A673 (cell line): ENCODE measurements around the gene NADK2. TPM values are rescaled to one million over a fixed set of nuclear protein-coding genes. Genes with fewer than 3 reads are reported as not detected.

Source experiments
- BruUV-seq: library from RNA; stranded (reverse); fragments of 400-500 nt; replicated peaks from 2 replicates; lab custom pipeline; 2021; lab: Mats Ljungman, UMichigan
- CTCF ChIA-PET: fragments of 300-600 bp; sonication (Branson Sonifier 250); formaldehyde crosslinking; loops from one replicate; lab custom pipeline; 2022; ENCODE audit warnings: antibody characterized with exemption; lab: Charles Lee
- POLR2A ChIA-PET: fragments of 300-600 bp; sonication (Branson Sonifier 250); formaldehyde crosslinking; loops from one replicate; lab custom pipeline; 2022; ENCODE audit warnings: antibody characterized with exemption; ENCODE audit not compliant: low non-redundant PET; lab: Charles Lee
- DNase-seq: peaks from one replicate; pipeline ENCODE4 v3.0.0-alpha.2; 2015; ENCODE audit warnings: low spot score
- H3K27ac ChIP-seq: fragments of 200-600 bp; sonication (generic); 2 replicates; pipeline ENCODE4 v1.5.1; 2016; ENCODE audit warnings: mixed run types, low read depth, mild to moderate bottlenecking, mixed read lengths, antibody characterized with exemption, low read length; ENCODE audit not compliant: poor library complexity, severe bottlenecking
- H3K27me3 ChIP-seq: fragments of 200-600 bp; sonication (generic); replicated peaks from 2 replicates; pipeline ENCODE4 v1.6.1; 2017; ENCODE audit warnings: mixed run types, low read depth, mild to moderate bottlenecking, mixed read lengths, antibody characterized with exemption, low read length; ENCODE audit not compliant: insufficient read depth, poor library complexity
- H3K36me3 ChIP-seq: fragments of 200-600 bp; sonication (generic); 2 replicates; pipeline ENCODE4 v1.6.1; 2016; ENCODE audit warnings: mixed run types, mild to moderate bottlenecking, mixed read lengths, antibody characterized with exemption, low read length; ENCODE audit not compliant: insufficient read depth, poor library complexity, severe bottlenecking
- H3K4me1 ChIP-seq: fragments of 200-600 bp; sonication (generic); 2 replicates; pipeline ENCODE4 v1.6.1; 2017; ENCODE audit warnings: mixed run types, mild to moderate bottlenecking, mixed read lengths, antibody characterized with exemption, low read length; ENCODE audit not compliant: insufficient read depth, poor library complexity, severe bottlenecking
- H3K4me3 ChIP-seq: fragments of 200-600 bp; sonication (generic); 2 replicates; pipeline ENCODE4 v1.5.1; 2016; ENCODE audit warnings: low read depth, mixed run types, mild to moderate bottlenecking, mixed read lengths, low read length; ENCODE audit not compliant: poor library complexity, severe bottlenecking
- H3K9me3 ChIP-seq: fragments of 200-600 bp; sonication (generic); 2 replicates; pipeline ENCODE4 v1.6.1; 2016; ENCODE audit warnings: mixed run types, low read depth, mild to moderate bottlenecking, mixed read lengths, antibody characterized with exemption, low read length; ENCODE audit not compliant: poor library complexity, severe bottlenecking
- CTCF ChIP-seq: fragments of 300-800, 200-600 bp; sonication (generic); conservative IDR thresholded peaks from 2 replicates; pipeline ENCODE4 v1.5.1; 2017; ENCODE audit warnings: low read depth, mild to moderate bottlenecking, antibody characterized with exemption, low read length, moderate library complexity, mixed read lengths
- EZH2 ChIP-seq: fragments of 200-600 bp; sonication (generic); IDR thresholded peaks from 2 replicates; pipeline ENCODE4 v1.6.1; 2017; ENCODE audit warnings: borderline replicate concordance, low read depth, mild to moderate bottlenecking, mixed read lengths, antibody characterized with exemption, low read length; ENCODE audit not compliant: poor library complexity, severe bottlenecking
- intact Hi-C: fragments of 100-400 bp; cut with micrococcal nuclease; formaldehyde crosslinking; loops from one replicate; pipeline ENCODE4 v1.10.0; 2022; ENCODE audit not compliant: unreplicated experiment
- total RNA-seq: library from RNA; stranded (reverse); gene quantifications from 2 replicates; pipeline ENCODE4 v1.2.3, GENCODE V29; 2021

NADK2 gene
- total RNA-seq, 1 experiment from 2014 or later = 31.6 TPM

DNA sequence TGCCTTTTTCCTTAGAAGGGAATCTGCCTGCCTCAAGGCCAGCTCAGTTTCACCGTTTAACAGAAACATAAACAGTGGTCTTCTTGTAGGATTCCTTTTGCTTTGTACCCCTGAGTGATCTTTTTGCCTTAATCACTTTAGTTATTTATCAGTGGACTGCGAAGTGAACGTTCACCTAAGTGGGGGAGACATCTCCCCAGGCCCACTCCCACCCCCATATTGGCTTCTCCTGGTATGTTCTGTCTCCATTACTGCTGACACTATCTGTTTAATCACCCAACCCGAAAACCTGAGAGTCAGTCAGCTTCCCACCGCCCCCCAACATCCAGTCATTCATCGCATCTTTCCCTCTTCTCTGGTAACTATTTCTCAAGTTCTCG, 88.4 kb downstream of the NADK2 start:
- H3K36me3 ChIP-seq = peaks cover 41% of the 10 kb centered on the region
- BruUV-seq = no TSS peak
- ChIA-PET CTCF (interaction anchor here (1.5 kb wide), 1 partner anchor 74 kb away, joined by 4 read pairs; no protein-coding TSS in a partner anchor), POLR2A (no interaction called here)
- H3K9me3 ChIP-seq = no peaks in the 10 kb centered on the region
- H3K27me3 ChIP-seq = no peaks in the 10 kb centered on the region
- H3K27ac ChIP-seq = peak overlapping the region; percentile 81
- H3K4me3 ChIP-seq = peak overlapping the region; percentile 91
- intact Hi-C loops = loop anchor here (10.0 kb wide), 1 partner anchor 722 kb away; the partner anchor contains the start of gene NIPBL
- no peak for TF ChIP-seq EZH2
- no peak for TF ChIP-seq CTCF
- H3K4me1 ChIP-seq = peaks cover 44% of the 10 kb centered on the region
- no peak for DNase-seq

DNA sequence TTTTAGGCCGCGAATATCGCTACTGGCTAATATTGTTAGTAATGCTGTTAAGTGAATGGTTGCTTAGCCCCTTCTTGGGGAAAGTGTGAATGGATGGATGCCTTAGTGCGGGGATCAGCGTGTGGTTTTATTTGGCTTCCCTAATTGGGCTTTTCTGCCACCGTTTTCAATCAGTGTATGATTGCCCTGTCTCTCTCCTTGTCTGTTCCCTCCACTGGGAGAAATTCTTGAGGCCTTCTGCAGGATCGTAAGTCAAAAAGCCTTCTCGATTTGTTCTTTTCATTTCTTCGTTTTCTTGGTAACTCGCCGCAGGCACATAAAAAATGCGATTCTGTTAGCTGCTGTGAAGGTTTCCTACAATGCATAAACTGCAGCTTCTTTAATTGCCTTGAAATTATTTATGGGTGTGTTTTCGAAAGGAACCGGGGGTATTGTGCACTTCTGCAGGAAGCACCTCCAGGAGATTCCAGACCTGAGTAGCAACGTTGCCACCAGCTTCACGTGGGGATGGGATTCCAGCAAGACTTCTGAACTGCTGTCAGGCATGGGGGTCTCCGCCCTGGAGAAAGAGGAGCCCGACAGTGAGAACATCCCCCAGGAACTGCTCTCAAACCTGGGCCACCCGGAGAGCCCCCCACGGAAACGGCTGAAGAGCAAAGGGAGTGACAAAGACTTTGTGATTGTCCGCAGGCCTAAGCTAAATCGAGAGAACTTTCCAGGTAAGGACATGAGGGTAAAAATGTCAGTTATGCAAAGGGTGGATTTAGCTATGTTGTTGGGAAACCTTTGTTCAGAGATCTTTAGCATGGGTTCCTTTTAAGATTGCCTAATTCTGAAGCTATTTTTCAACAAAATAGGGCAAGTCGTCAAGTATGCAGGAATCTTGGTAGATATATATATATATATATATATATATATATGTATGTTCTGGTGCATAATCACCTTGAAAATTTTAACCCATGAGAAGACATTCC, 89.1 kb downstream of the NADK2 start:
- BruUV-seq = TSS peak; percentile 67
- intact Hi-C loops = loop anchor here (10.0 kb wide), 1 partner anchor 722 kb away; the partner anchor contains the start of gene NIPBL
- ChIA-PET POLR2A (no interaction called here), CTCF (interaction anchor here (1.5 kb wide), 1 partner anchor 73 kb away, joined by 4 read pairs; no protein-coding TSS in a partner anchor)
- peaks cover 41% of the 10 kb centered on the region for H3K36me3 ChIP-seq
- H3K9me3 ChIP-seq = no peaks in the 10 kb centered on the region
- H3K4me1 ChIP-seq = peaks cover 38% of the 10 kb centered on the region
- H3K27ac ChIP-seq = peak overlapping the region; percentile 81
- TF ChIP-seq CTCF = no peak
- TF ChIP-seq EZH2 = no peak
- peak overlapping the region; percentile 91 for H3K4me3 ChIP-seq
- no peaks in the 10 kb centered on the region for H3K27me3 ChIP-seq
- peak; percentile 24 for DNase-seq

- intact Hi-C loops = loop anchor here (10.0 kb wide), 1 partner anchor 723 kb away; the partner anchor contains the start of gene NIPBL
- TF ChIP-seq CTCF (no peak), EZH2 (no peak)
- Histone ChIP-seq H3K9me3 (no peaks in the 10 kb centered on the region), H3K4me1 (peaks cover 29% of the 10 kb centered on the region), H3K4me3 (peak within 1 kb of the TSS; percentile 91), H3K27ac (peak within 1 kb of the TSS; percentile 81), H3K36me3 (peaks cover 32% of the 10 kb centered on the region), H3K27me3 (no peaks in the 10 kb centered on the region)
- DNase-seq = peak; percentile 100
- CTCF ChIA-PET = interaction anchor here (1.0 to 1.5 kb wide), 3 partner anchors 61 to 73 kb away, joined by 3 to 4 read pairs (median 3); no protein-coding TSS in a partner anchor
- BruUV-seq = no TSS peak
- POLR2A ChIA-PET = interaction anchor here (0.7 kb wide), 1 partner anchor 81 kb away, joined by 3 read pairs; no protein-coding TSS in a partner anchor
Observed at GRCh38 chr5:36151434-36152323, 90.0 kb downstream of the NADK2 start, which contains the start of the genes LMBRD2 and SKP2. LMBRD2 (minus strand) TSS chr5:36151887; CDS start chr5:36143349, 8,538 bp downstream. SKP2 (plus strand) TSS chr5:36152111; CDS start chr5:36152263, 152 bp downstream.
